ENCODE results near the gene CORO2A. TPM values are rescaled to one million over a fixed set of nuclear protein-coding genes. Genes with fewer than 3 reads are reported as not detected.
A peak's percentile ranks its signal among the peaks of the same experiment; 100 is the strongest.
"Not testable (repeated sequence)": the region's sequence is repeated elsewhere in the genome, so short reads cannot be mapped to it uniquely, and the experiment has no call there.

CORO2A gene
- total RNA-seq, 3 donors from 2014 or later, result 1.6 to 2.1 (median 1.7) TPM

DNA sequence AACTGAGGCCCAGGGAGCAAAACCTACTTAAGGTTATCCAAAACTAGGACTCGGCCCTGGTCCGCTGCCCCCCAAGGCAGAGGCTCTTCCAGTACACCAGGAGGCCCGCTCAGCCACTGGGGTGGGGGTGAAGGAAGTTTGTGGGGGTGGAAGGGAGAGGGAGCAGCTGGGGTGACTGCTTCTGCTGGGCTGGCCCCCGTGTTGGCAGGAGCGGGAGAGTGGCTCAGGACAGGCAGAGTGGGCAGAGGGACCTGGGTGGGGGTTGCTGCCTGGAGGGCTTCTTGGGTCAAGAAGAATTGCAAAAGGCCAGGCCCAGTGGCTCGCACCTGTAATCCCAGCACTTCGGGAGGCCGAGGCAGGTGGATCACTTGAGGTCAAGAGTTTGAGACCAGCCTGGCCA lies 65.2 kb downstream of the CORO2A start:
- no peaks in the 10 kb centered on the region for H3K27me3 Mint-ChIP-seq (ENCODE audit: low read depth)
- no peak for ATAC-seq
- H3K4me1 Mint-ChIP-seq (ENCODE audit: low read depth), result peaks cover 7% of the 10 kb centered on the region
- H3K36me3 Mint-ChIP-seq (ENCODE audit: insufficient read depth), result peaks cover 18% of the 10 kb centered on the region
- H3K4me3 Mint-ChIP-seq, result no peak overlapping the region
- H3K9me3 Mint-ChIP-seq, result no peaks in the 10 kb centered on the region
- no peak for DNase-seq

DNA sequence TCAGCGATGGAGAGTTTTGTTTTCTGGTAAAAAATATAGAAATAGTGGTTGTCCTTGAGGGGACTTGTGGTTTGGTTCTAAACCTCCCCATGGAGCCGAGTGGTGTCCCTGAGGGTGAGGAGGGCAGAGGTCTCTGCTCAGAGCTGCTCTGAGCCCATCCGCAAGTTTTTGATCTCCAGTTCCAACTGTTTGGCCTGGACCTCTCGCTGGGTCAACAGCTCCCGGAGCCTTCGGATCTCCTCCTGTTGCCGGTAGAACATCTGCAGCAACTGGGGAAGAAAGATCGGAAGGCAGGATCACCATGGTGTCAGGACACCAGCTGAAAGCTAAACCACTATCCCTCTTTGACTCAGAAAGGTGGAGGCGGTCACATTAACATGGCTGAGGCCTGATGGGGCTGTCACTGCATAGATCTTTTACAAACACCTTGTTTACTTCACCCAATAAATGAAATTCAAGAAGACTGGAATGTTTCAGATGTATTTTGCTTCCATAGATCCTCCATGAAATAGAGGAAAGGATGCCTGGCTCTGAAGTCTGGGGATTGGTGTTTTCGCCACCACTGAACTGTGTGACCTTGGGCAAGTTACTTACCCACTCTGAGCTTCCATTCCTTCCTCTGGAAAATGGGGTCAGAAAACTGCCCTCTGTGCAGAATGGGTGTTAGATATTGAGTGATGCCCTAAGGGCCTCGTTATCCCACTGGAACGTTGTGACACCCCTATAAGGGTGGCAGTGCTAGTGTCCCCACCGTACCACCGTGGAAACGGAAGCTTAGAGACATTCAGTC lies 67.6 kb downstream of the CORO2A start:
- no peak for ATAC-seq

DNA sequence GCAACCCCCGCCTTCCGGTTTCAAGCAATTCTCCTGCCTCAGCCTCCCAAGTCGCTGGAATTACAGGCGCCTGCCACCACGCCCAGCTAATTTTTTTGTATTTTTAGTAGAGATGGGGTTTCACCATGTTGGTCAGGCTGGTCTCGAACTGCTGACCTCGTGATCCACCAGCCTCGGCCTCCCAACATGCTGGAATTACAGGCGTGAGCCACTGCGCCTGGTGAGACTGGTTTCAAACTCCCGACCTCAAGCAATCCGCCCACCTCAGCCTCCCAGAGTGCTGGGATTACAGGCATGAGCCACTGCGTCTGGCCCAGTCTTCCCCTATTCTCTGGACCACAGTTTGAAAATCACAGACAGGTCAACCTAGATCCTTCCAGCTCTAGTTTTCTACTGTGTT lies 68.3 kb downstream of the CORO2A start:
- H3K9me3 Mint-ChIP-seq; ATAC-seq; H3K4me3 Mint-ChIP-seq; DNase-seq; H3K27me3 Mint-ChIP-seq (ENCODE audit: low read depth); H3K36me3 Mint-ChIP-seq (ENCODE audit: insufficient read depth): not testable (repeated sequence)
- peaks cover 30% of the 10 kb centered on the region for H3K4me1 Mint-ChIP-seq (ENCODE audit: low read depth)

More for the DNA sequence above, 67.6 kb downstream of the CORO2A start:
- Mint-ChIP-seq H3K4me1 (ENCODE audit: low read depth) (peaks cover 30% of the 10 kb centered on the region), H3K4me3 (no peak overlapping the region), H3K9me3 (no peaks in the 10 kb centered on the region), H3K27me3 (ENCODE audit: low read depth) (no peaks in the 10 kb centered on the region), H3K36me3 (ENCODE audit: insufficient read depth) (peaks cover 11% of the 10 kb centered on the region)
- no peak for DNase-seq

DNA sequence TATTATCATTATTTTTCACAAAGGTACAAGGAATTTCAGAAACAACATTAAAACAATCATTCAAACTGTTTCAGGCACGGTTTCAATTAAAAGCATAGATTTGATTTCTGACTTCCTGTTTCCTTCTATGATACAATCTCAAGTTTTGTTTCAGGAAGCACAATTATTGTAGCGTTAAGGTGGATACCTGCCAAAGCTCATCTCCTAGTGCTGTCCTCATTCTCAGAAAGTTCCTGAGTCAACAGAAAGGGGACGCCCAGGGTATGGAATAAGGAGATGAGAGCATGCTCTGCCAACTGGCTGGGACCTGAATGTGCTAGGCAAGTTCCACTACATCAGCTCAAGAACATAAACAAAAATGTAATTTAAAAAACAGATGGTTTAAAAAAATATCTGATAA lies 71.4 kb downstream of the CORO2A start:
- no peak for ATAC-seq
- peak overlapping the region; percentile 92 for H3K4me3 Mint-ChIP-seq
- H3K36me3 Mint-ChIP-seq (ENCODE audit: insufficient read depth), result peaks cover 4% of the 10 kb centered on the region
- no peaks in the 10 kb centered on the region for H3K9me3 Mint-ChIP-seq
- H3K4me1 Mint-ChIP-seq (ENCODE audit: low read depth), result peaks cover 43% of the 10 kb centered on the region
- DNase-seq, result no peak
- no peaks in the 10 kb centered on the region for H3K27me3 Mint-ChIP-seq (ENCODE audit: low read depth)

DNA sequence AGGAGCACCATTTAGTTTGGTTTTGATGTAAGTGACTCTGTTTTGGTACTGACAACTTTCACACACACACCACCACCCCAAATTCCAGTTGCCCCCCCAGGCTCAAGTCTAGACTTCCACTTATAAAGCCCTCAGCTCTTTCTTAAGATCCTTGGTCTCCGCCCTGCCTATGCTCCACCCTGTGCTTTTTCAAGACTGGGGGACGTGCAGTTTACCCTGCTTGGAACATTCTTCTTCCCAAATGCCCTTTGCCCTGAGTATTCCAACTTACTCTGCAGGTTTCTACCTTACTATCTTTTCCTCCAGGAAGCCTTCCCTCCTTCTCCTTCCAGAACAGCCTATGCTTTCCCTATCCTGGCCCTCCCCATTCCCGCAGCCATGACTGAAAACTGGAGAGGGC lies 72.0 kb downstream of the CORO2A start:
- peaks cover 4% of the 10 kb centered on the region for H3K36me3 Mint-ChIP-seq (ENCODE audit: insufficient read depth)
- DNase-seq, result no peak
- H3K9me3 Mint-ChIP-seq, result no peaks in the 10 kb centered on the region
- H3K4me1 Mint-ChIP-seq (ENCODE audit: low read depth), result peaks cover 45% of the 10 kb centered on the region
- no peak for ATAC-seq
- H3K4me3 Mint-ChIP-seq, result peak overlapping the region; percentile 92
- H3K27me3 Mint-ChIP-seq (ENCODE audit: low read depth), result no peaks in the 10 kb centered on the region

DNA sequence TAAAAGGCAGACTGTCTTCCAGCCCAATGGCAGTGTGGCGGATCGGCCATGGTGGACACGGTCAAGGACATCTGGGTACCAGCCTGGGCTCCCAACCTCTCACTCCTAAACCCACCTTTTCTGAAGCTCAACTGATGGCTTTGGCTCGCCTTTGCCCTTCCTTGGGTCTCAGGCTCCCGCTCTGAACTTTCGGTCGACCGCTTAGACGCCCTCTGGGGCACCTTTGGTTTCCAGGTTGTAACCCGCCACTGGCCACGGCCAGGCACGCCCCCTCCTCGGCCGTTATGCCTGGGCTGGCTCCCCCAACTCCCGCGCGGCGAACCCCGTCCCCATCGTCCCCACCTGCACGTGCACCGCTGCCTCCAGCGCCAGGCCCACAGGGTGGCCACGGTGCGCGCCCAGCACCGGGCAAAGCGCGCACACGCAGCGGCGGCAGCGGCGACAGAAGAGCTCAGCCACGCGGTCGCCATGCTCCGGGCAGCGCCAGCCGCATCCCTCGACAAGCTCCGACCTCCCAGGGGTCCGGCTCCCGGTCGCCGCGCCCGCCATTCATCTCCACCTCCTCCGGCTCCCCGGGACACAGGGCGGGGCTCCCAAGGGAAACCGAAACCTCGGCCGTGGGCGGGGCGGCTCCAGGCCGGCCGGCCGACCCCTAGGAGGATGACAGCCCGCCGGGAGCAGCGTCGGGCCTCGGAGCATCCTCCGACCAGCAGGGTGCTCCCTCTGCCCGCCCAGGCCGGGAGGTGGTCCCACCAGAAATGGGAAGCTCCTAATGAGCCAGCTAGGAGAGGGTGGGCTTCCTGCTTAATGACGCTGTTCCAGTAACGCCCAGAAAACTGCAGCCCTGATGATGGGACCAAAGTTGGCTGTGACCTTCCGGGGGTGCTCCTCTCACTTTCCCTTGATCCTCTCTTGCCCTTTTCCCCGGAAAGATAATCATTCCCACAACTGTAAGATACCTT lies 73.5 kb downstream of the CORO2A start, which contains the start of gene TRIM14:
Gene TRIM14, minus strand, starts transcription at position 583 of the 962 bp plus-strand sequence. Its CDS starts 34 bp downstream, at position 549.
- Mint-ChIP-seq H3K36me3 (ENCODE audit: insufficient read depth) (peaks cover 4% of the 10 kb centered on the region), H3K27me3 (ENCODE audit: low read depth) (no peaks in the 10 kb centered on the region), H3K9me3 (no peaks in the 10 kb centered on the region), H3K4me1 (ENCODE audit: low read depth) (peaks cover 46% of the 10 kb centered on the region), H3K4me3 (peak within 1 kb of the TSS; percentile 92)
- DNase-seq (peak; percentile 49), ATAC-seq (peak; percentile 67 to 75)

DNA sequence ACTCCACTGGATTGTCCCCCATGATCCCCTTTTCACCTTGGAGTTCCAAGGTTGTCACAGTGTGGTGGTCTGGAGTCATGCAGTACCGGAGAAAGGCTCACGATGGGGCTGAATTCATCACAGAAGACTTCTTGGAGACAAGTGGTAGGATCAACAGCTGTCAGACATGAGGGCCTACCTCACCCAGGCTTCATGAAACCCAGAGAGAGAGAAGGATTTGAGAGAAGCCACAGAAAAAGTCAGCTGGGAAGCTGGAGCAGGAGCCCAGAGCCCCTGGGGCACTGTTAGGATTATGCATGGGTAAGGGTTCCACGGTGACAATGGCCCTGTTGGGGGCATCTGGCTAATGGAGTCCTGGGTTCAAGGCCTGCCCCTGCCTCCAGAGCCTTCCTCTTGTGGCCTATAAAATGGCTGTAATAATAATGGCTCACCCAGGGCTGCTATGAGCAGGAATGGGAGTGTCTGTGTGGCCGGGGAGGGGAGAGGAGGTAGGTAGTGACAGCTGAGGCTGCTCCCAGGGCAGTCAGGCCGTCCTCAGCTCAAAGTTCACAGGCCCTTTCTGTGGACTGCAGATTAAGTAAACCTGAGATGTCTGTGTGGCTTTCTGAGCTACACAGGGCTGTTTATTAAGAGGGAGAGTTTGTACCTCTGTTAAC lies 74.3 kb downstream of the CORO2A start:
- peaks cover 51% of the 10 kb centered on the region for H3K4me1 Mint-ChIP-seq (ENCODE audit: low read depth)
- peaks cover 4% of the 10 kb centered on the region for H3K36me3 Mint-ChIP-seq (ENCODE audit: insufficient read depth)

DNA sequence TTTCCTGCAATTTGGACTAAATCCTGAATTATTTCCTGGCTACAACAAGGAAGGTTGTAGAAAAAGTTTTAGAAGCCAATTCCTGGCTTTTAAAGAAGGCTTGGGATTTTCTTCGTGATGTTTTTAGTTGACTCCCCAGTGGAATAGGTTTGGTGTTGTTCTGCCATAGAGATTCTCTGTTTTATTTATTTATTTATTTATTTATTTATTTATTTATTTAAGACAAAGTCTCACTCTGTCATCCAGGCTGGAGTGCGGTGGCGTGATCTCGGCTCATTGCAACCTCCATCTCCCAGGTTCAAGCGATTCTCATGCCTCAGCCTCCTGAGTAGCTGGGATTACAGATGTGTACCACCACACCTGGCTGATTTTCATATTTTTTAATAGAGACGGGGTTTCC lies 75.3 kb downstream of the CORO2A start:
- ATAC-seq, H3K4me3 Mint-ChIP-seq: not testable (repeated sequence)
- H3K4me1 Mint-ChIP-seq (ENCODE audit: low read depth), result peaks cover 52% of the 10 kb centered on the region

More for the DNA sequence above, 74.3 kb downstream of the CORO2A start:
- Mint-ChIP-seq H3K4me3 (peak overlapping the region; percentile 92), H3K27me3 (ENCODE audit: low read depth) (no peaks in the 10 kb centered on the region), H3K9me3 (no peaks in the 10 kb centered on the region)
- DNase-seq (peak; percentile 34), ATAC-seq (peak; percentile 62 to 66)

DNA sequence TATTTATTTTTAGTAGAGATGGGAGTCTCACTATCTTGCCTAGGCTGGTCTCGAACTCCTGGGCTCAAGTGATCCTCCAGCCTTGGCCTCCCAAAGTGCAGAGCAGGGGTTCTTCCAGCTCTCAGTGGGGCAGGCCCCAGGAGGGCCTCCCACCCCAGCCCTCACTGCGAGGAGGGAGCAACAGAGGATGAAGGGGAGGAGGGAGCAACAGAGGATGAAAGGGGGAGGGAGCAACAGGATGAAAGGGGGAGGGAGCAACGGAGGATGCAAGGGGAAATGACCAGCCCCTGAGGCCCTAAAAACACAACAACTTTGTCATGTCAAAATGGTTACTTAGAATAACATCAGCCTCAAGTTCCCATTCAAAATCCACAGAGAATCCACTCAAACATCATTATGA lies 83.4 kb downstream of the CORO2A start:
- H3K4me1 Mint-ChIP-seq (ENCODE audit: low read depth), result peaks cover 80% of the 10 kb centered on the region
- H3K27me3 Mint-ChIP-seq (ENCODE audit: low read depth), result no peaks in the 10 kb centered on the region
- no peaks in the 10 kb centered on the region for H3K9me3 Mint-ChIP-seq
- DNase-seq (no peak), ATAC-seq (peak; percentile 7 to 14)
- no peak overlapping the region for H3K4me3 Mint-ChIP-seq
- peaks cover 30% of the 10 kb centered on the region for H3K36me3 Mint-ChIP-seq (ENCODE audit: insufficient read depth)

More for the DNA sequence above, 75.3 kb downstream of the CORO2A start:
- not testable (repeated sequence) for DNase-seq; H3K36me3 Mint-ChIP-seq (ENCODE audit: insufficient read depth); H3K27me3 Mint-ChIP-seq (ENCODE audit: low read depth); H3K9me3 Mint-ChIP-seq

DNA sequence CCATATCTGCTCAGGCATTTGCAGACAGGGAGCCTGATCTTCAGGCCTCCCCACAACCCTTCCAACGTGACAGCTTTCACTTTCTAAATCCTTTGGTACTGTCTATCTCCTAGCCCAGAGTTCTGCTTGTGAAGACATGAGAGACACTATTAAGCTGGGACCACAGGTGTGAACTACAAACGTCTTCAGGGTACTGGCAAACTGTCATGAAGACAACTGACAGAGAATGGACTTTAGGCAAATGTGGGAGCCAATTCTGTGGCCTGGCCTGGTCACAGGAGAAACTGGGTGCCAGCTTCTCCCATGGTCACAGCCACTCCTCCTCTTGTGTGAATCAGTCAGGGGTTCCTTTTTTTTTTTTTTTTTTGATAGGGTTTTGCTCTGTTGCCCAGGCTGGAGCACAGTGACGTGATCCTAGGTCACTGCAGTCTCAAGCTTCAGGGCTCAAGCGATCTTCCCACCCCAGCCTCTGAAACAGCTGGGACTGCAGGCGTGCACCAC lies 83.9 kb downstream of the CORO2A start:
- Mint-ChIP-seq H3K36me3 (ENCODE audit: insufficient read depth) (peaks cover 34% of the 10 kb centered on the region), H3K4me1 (ENCODE audit: low read depth) (peaks cover 82% of the 10 kb centered on the region), H3K9me3 (no peaks in the 10 kb centered on the region), H3K27me3 (ENCODE audit: low read depth) (no peaks in the 10 kb centered on the region), H3K4me3 (peak overlapping the region; percentile 4)
- ATAC-seq (peak; percentile 91 to 93), DNase-seq (no peak)

DNA sequence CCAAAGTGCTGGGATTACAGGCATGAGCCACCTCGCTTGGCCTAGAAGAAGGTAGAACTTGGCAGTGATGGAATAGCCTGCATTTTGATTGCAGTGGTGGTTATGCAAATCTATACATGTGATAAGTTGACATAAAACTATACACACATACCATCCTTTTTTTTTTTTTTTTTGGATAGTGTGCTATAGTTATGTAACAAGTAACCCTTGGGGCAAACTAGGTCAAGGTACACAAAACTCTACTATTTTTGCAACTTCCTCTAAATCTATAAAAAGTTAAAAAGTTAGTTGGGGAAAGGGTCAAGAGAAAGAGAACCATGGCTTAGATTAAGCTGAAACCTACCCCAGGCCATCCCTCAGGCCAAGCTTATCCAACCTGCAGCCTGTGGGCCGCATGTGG lies 84.5 kb downstream of the CORO2A start:
- Mint-ChIP-seq H3K9me3 (no peaks in the 10 kb centered on the region), H3K27me3 (ENCODE audit: low read depth) (no peaks in the 10 kb centered on the region), H3K36me3 (ENCODE audit: insufficient read depth) (peaks cover 34% of the 10 kb centered on the region), H3K4me3 (no peak overlapping the region), H3K4me1 (ENCODE audit: low read depth) (peaks cover 83% of the 10 kb centered on the region)
- ATAC-seq, result no peak
- no peak for DNase-seq

DNA sequence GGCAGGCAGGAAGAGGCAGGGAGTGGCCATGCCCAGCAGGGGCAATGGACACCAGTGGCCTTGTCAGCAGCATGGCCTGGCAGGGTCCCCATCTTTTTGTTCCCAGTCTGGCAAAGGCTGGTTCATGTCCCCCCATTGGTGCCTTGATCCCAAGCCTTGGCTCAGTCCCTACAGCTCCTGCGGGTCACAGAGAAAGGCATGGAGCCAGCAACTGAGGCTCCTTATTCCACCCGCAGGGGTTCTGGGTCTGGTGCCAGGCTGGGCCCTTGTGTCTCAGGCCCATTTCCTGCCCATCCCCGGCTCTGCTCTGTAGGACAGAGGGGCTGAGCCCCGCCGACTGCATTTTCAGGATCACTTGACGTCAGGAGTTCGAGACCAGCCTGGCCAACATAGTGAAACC lies 87.4 kb downstream of the CORO2A start:
- Mint-ChIP-seq H3K4me1 (ENCODE audit: low read depth) (peaks cover 89% of the 10 kb centered on the region), H3K36me3 (ENCODE audit: insufficient read depth) (peaks cover 28% of the 10 kb centered on the region), H3K9me3 (no peaks in the 10 kb centered on the region), H3K27me3 (ENCODE audit: low read depth) (no peaks in the 10 kb centered on the region), H3K4me3 (no peak overlapping the region)
- ATAC-seq, result no peak
- DNase-seq, result no peak

DNA sequence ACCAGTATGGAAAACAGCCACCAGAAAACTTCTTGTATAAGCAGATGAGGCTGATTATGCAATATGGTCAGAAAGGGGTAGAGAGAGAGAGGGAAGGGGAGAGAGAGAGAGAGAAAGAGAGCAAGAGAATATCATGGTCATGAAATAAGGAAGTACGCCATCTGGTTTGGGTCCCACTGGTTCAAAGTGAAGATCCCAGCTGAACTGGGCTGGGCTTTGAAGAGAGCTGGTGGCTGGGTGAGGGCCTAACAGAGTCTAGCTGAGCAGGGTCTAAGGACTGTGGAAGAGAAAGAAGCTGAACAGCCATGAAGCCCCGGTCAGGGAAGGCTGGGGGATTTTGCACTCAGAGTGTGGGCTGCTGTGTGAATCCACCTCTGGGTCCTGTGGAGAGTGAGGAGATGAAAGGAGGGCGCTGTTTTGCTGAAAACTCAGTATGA lies 88.0 kb downstream of the CORO2A start:
- Mint-ChIP-seq H3K4me1 (ENCODE audit: low read depth) (peaks cover 89% of the 10 kb centered on the region), H3K9me3 (no peaks in the 10 kb centered on the region), H3K36me3 (ENCODE audit: insufficient read depth) (peaks cover 24% of the 10 kb centered on the region), H3K4me3 (no peak overlapping the region), H3K27me3 (ENCODE audit: low read depth) (no peaks in the 10 kb centered on the region)
- no peak for ATAC-seq
- no peak for DNase-seq

DNA sequence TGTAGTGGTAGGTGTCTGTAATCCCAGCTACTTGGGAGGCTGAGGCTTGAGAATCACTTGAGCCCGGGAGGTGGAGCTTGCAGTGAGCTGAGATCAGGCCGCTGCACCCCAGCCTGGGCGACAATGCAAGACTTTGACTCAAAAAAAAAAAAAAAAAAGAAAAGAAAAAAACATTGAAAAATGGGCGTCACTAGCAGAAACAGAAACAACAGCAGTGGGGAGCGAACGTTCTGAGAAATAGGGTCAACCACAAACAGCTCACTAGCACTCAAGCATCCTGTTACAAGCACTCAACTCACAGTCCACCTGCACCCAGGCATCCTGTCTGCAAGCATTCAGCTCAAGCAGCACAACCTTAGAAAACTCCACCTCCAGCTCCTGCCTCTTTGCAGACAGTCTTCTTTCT lies 90.6 kb downstream of the CORO2A start:
- peak; percentile 62 for DNase-seq
- Mint-ChIP-seq H3K4me1 (ENCODE audit: low read depth) (peaks cover 88% of the 10 kb centered on the region), H3K36me3 (ENCODE audit: insufficient read depth) (peaks cover 25% of the 10 kb centered on the region), H3K4me3 (peak overlapping the region; percentile 53), H3K27me3 (ENCODE audit: low read depth) (no peaks in the 10 kb centered on the region), H3K9me3 (no peaks in the 10 kb centered on the region)
- ATAC-seq, result peak; percentile 96 to 98
